ENCODE data around the gene PROSER3.

Gene PROSER3

GRCh38 chr19:35748106-35749020 lies 9.6 kb upstream of the PROSER3 start, which contains the start of gene LIN37:
Gene LIN37 (plus strand): TSS chr19:35748576. CDS start chr19:35748725, 149 bp downstream.
- CTCF ChIA-PET = interaction anchor here (0.9 kb wide), 1 partner anchor 71 kb away, joined by 5 read pairs; no protein-coding TSS in a partner anchor
- no peak for TF ChIP-seq NFRKB (IDR thresholded peaks at IDR 0.05)
- TF ChIP-seq PKNOX1 (IDR thresholded peaks at IDR 0.05) = peak; percentile 99
- TF ChIP-seq SUZ12 (IDR thresholded peaks at IDR 0.05) = no peak
- TF ChIP-seq HDGF (IDR thresholded peaks at IDR 0.05; ENCODE audit: borderline replicate concordance) = no peak
- no peak for TF ChIP-seq FOXM1 (IDR thresholded peaks at IDR 0.05; ENCODE audit: borderline replicate concordance)
- peak; percentile 96 for TF ChIP-seq ELF4 (IDR thresholded peaks at IDR 0.05)
- peak; percentile 70 for TF ChIP-seq L3MBTL2 (conservative IDR thresholded peaks at IDR 0.05)
- POLR2A ChIA-PET = interaction anchor here (0.6 to 1.9 kb wide), 30 partner anchors 9 to 366 kb away, joined by 3 to 33 read pairs (median 4); partner anchors contain the start of genes APLP1, COX6B1, HAUS5 and HSPB6
- peak; percentile 92 for DNase-seq (ENCODE audit: extremely low spot score)

- TF ChIP-seq CTBP1 (IDR thresholded peaks at IDR 0.05; ENCODE audit: borderline replicate concordance) (no peak), SUZ12 (IDR thresholded peaks at IDR 0.05) (no peak), FOXK2 (IDR thresholded peaks at IDR 0.05) (no peak), LEF1 (IDR thresholded peaks at IDR 0.05; ENCODE audit: borderline replicate concordance) (no peak), ARNT (IDR thresholded peaks at IDR 0.05) (no peak), ELF4 (IDR thresholded peaks at IDR 0.05) (no peak), L3MBTL2 (conservative IDR thresholded peaks at IDR 0.05) (no peak), BHLHE40 (IDR thresholded peaks at IDR 0.05; ENCODE audit: borderline replicate concordance) (no peak), ZNF384 (IDR thresholded peaks at IDR 0.05) (no peak), FOXA1 (IDR thresholded peaks at IDR 0.05) (no peak)
- DNase-seq (ENCODE audit: extremely low spot score) = no peak
- ChIA-PET CTCF (no interaction called here), POLR2A (no interaction called here)
These were observed 7.8 kb upstream of the PROSER3 start for GRCh38 chr19:35750167-35750566.

- POLR2A ChIA-PET = no interaction called here
- TF ChIP-seq PKNOX1 (IDR thresholded peaks at IDR 0.05) (no peak), L3MBTL2 (conservative IDR thresholded peaks at IDR 0.05) (no peak), FOXA1 (IDR thresholded peaks at IDR 0.05) (no peak), ELF4 (IDR thresholded peaks at IDR 0.05) (no peak), SP1 (IDR thresholded peaks at IDR 0.05) (no peak), ZNF384 (IDR thresholded peaks at IDR 0.05) (no peak), TARDBP (IDR thresholded peaks at IDR 0.05) (no peak), FOXM1 (IDR thresholded peaks at IDR 0.05; ENCODE audit: borderline replicate concordance) (no peak), FOXK2 (IDR thresholded peaks at IDR 0.05) (no peak), SUZ12 (IDR thresholded peaks at IDR 0.05) (no peak), CTBP1 (IDR thresholded peaks at IDR 0.05; ENCODE audit: borderline replicate concordance) (no peak), LEF1 (IDR thresholded peaks at IDR 0.05; ENCODE audit: borderline replicate concordance) (no peak), ARNT (IDR thresholded peaks at IDR 0.05) (no peak), BHLHE40 (IDR thresholded peaks at IDR 0.05; ENCODE audit: borderline replicate concordance) (no peak), HDGF (IDR thresholded peaks at IDR 0.05; ENCODE audit: borderline replicate concordance) (no peak)
- no peak for DNase-seq (ENCODE audit: extremely low spot score)
- CTCF ChIA-PET = no interaction called here
These were observed 5.9 kb upstream of the PROSER3 start for GRCh38 chr19:35751839-35752745.

- DNase-seq (ENCODE audit: extremely low spot score) = no peak
- TF ChIP-seq PKNOX1 (IDR thresholded peaks at IDR 0.05) (no peak), BHLHE40 (IDR thresholded peaks at IDR 0.05; ENCODE audit: borderline replicate concordance) (no peak), CTBP1 (IDR thresholded peaks at IDR 0.05; ENCODE audit: borderline replicate concordance) (no peak), ELF4 (IDR thresholded peaks at IDR 0.05) (no peak), L3MBTL2 (conservative IDR thresholded peaks at IDR 0.05) (no peak), SUZ12 (IDR thresholded peaks at IDR 0.05) (no peak), FOXK2 (IDR thresholded peaks at IDR 0.05) (no peak), ARNT (IDR thresholded peaks at IDR 0.05) (no peak)
- POLR2A ChIA-PET = no interaction called here
- CTCF ChIA-PET = no interaction called here
These were observed 5.1 kb upstream of the PROSER3 start for GRCh38 chr19:35752746-35753350.

- no peak for DNase-seq (ENCODE audit: extremely low spot score)
- POLR2A ChIA-PET = no interaction called here
- CTCF ChIA-PET = no interaction called here
- no peak for TF ChIP-seq HDGF (IDR thresholded peaks at IDR 0.05; ENCODE audit: borderline replicate concordance)
- no peak for TF ChIP-seq ELF4 (IDR thresholded peaks at IDR 0.05)
- no peak for TF ChIP-seq L3MBTL2 (conservative IDR thresholded peaks at IDR 0.05)
- TF ChIP-seq SUZ12 (IDR thresholded peaks at IDR 0.05) = no peak
- no peak for TF ChIP-seq LEF1 (IDR thresholded peaks at IDR 0.05; ENCODE audit: borderline replicate concordance)
- TF ChIP-seq FOXM1 (IDR thresholded peaks at IDR 0.05; ENCODE audit: borderline replicate concordance) = no peak
- no peak for TF ChIP-seq SP1 (IDR thresholded peaks at IDR 0.05)
- TF ChIP-seq ZNF384 (IDR thresholded peaks at IDR 0.05) = no peak
- TF ChIP-seq CTBP1 (IDR thresholded peaks at IDR 0.05; ENCODE audit: borderline replicate concordance) = no peak
- no peak for TF ChIP-seq NFRKB (IDR thresholded peaks at IDR 0.05)
- TF ChIP-seq FOXK2 (IDR thresholded peaks at IDR 0.05) = no peak
- no peak for TF ChIP-seq TARDBP (IDR thresholded peaks at IDR 0.05)
- no peak for TF ChIP-seq PKNOX1 (IDR thresholded peaks at IDR 0.05)
- TF ChIP-seq FOXA1 (IDR thresholded peaks at IDR 0.05) = no peak
- TF ChIP-seq ARNT (IDR thresholded peaks at IDR 0.05) = no peak
- TF ChIP-seq BHLHE40 (IDR thresholded peaks at IDR 0.05; ENCODE audit: borderline replicate concordance) = no peak
These were observed 4.2 kb upstream of the PROSER3 start for GRCh38 chr19:35753634-35754369.
